Thoracic aorta (tissue), 2 donors: ENCODE measurements around the gene FMNL3. TPM values are rescaled to one million over a fixed set of nuclear protein-coding genes. Genes with fewer than 3 reads are reported as not detected.

Experiments used
- ATAC-seq: fragments of 150-250 bp; one replicate; pipeline ENCODE4 v1.8.0; 2017; ENCODE audit warnings: low read depth; ENCODE audit not compliant: insufficient number of reproducible peaks, low FRiP score
- DNase-seq: peaks from one replicate; pipeline ENCODE4 v3.0.0-alpha.2; 2020; ENCODE audit warnings: low spot score
- H3K27ac ChIP-seq, 2 donors: fragments of 200-600 bp; sonication (generic); 1 replicate in 1 of 2; 2 replicates in 1 of 2; pipeline ENCODE4 v1.5.1; 2016; ENCODE audit warnings: mild to moderate bottlenecking in 2 of 2, moderate library complexity in 2 of 2
- H3K27me3 ChIP-seq: fragments of 200-600 bp; sonication (generic); replicated peaks from 2 replicates; pipeline ENCODE4 v1.6.0; 2016; ENCODE audit warnings: mild to moderate bottlenecking; ENCODE audit not compliant: insufficient read depth
- H3K36me3 ChIP-seq: fragments of 200-600 bp; sonication (generic); one replicate; pipeline ENCODE4 v1.5.1; 2016
- H3K4me1 ChIP-seq, 2 donors: fragments of 200-600 bp; sonication (generic); 1 replicate in 1 of 2; 2 replicates in 1 of 2; pipeline versions ENCODE4 v1.5.1 to v1.6.0; 2016; ENCODE audit warnings: low read depth in 2 of 2, mild to moderate bottlenecking in 1 of 2; ENCODE audit not compliant: control insufficient read depth in 1 of 2
- H3K4me3 ChIP-seq: fragments of 200-600 bp; sonication (generic); 2 replicates; pipeline ENCODE4 v1.5.1; 2016; ENCODE audit warnings: mild to moderate bottlenecking
- H3K9me3 ChIP-seq: fragments of 200-600 bp; sonication (generic); 2 replicates; pipeline ENCODE4 v1.5.1; 2016
- total RNA-seq, 2 donors: library from RNA; depleted of rRNA; stranded (reverse); fragments of >200 nt; gene quantifications; one replicate each; pipeline versions ENCODE4 v1.1.0 to v1.2.3, GENCODE V29; 2016
- TF ChIP-seq, protein P1 (sequence below): fragments of 200-600 bp; sonication (generic); IDR thresholded peaks from one replicate; pipeline ENCODE4 v1.5.1; 2019; ENCODE audit warnings: antibody characterized with exemption

Gene FMNL3
- total RNA-seq, 2 donors from 2014 or later, result 26.7 to 37.4 TPM

DNA sequence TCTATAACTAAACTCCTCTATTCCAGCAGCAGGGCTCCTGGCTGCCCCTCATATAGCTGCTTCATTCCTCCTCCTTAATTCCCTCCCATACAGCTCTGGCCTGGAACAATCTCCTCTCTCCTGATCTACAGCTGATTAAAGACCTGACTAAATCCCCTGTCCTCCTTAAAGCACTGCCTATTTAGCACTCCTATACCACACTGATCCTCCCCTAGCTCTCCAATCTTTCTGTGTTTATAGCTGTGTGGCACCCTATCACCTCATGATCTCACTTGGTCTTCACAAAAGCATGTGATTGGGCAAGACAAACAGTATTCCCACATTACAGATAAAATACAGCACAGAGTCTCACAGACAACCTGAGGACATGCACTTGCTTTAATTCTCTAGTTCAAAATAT, 17.4 kb downstream of the FMNL3 start:
- TF ChIP-seq, protein P1, sequence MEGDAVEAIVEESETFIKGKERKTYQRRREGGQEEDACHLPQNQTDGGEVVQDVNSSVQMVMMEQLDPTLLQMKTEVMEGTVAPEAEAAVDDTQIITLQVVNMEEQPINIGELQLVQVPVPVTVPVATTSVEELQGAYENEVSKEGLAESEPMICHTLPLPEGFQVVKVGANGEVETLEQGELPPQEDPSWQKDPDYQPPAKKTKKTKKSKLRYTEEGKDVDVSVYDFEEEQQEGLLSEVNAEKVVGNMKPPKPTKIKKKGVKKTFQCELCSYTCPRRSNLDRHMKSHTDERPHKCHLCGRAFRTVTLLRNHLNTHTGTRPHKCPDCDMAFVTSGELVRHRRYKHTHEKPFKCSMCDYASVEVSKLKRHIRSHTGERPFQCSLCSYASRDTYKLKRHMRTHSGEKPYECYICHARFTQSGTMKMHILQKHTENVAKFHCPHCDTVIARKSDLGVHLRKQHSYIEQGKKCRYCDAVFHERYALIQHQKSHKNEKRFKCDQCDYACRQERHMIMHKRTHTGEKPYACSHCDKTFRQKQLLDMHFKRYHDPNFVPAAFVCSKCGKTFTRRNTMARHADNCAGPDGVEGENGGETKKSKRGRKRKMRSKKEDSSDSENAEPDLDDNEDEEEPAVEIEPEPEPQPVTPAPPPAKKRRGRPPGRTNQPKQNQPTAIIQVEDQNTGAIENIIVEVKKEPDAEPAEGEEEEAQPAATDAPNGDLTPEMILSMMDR, result no peak
- H3K27ac ChIP-seq, result no peak overlapping the region
- H3K4me3 ChIP-seq, result no peak overlapping the region
- H3K27me3 ChIP-seq, result no peaks in the 10 kb centered on the region
- no peaks in the 10 kb centered on the region for H3K36me3 ChIP-seq
- H3K4me1 ChIP-seq, result peaks cover 6 to 12% of the 10 kb centered on the region in 2 donors
- no peak for ATAC-seq
- no peak for DNase-seq
- no peaks in the 10 kb centered on the region for H3K9me3 ChIP-seq

DNA sequence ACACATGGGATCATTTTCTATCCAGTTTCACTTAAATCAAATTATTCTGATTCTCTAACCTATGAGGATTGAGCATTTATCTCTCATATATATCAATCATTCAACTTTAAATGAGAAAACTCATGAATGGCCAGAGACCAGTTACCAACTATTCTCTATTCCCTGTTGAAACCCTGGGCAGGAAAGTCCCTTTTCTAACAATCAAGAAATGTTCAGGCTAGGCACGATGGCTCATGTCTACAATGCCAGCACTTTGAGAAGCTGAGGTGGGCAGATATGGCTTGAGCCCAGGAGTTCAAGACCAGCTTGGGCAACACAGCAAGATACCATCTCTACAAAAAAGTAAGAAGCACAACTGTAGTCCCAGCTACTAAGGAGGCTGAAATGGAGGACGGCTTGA, 18.0 kb downstream of the FMNL3 start:
- Histone ChIP-seq H3K9me3 (no peaks in the 10 kb centered on the region), H3K36me3 (no peaks in the 10 kb centered on the region), H3K27me3 (no peaks in the 10 kb centered on the region), H3K27ac (no peak overlapping the region), H3K4me1 (peaks cover 2 to 15% of the 10 kb centered on the region in 2 donors), H3K4me3 (no peak overlapping the region)
- ATAC-seq (no peak), DNase-seq (no peak)
- TF ChIP-seq, protein P1, result no peak

DNA sequence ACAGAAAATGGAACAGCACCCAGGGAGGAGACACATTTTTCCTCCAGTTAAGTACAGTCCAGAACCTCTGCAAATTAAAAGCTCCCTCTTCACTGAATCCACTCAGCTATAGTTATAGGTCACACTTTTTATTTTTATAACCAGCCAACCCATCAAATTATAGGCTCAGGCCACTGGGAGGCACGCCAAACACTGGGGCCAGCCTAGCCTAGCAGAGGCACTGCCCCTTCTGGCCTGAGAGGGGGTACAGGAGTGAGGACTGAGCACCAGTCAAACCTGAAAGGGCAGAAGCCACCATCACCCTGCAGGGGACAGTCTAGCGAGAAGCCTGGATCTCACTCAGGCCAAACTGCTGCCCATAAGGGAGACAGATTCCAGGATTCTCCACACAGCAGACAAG, 19.3 kb downstream of the FMNL3 start:
- Histone ChIP-seq H3K4me1 (peaks cover 0 to 15% of the 10 kb centered on the region in 2 donors), H3K9me3 (no peaks in the 10 kb centered on the region), H3K36me3 (no peaks in the 10 kb centered on the region), H3K27ac (no peak overlapping the region), H3K4me3 (no peak overlapping the region), H3K27me3 (no peaks in the 10 kb centered on the region)
- no peak for ATAC-seq
- TF ChIP-seq, protein P1, result no peak
- DNase-seq, result no peak

DNA sequence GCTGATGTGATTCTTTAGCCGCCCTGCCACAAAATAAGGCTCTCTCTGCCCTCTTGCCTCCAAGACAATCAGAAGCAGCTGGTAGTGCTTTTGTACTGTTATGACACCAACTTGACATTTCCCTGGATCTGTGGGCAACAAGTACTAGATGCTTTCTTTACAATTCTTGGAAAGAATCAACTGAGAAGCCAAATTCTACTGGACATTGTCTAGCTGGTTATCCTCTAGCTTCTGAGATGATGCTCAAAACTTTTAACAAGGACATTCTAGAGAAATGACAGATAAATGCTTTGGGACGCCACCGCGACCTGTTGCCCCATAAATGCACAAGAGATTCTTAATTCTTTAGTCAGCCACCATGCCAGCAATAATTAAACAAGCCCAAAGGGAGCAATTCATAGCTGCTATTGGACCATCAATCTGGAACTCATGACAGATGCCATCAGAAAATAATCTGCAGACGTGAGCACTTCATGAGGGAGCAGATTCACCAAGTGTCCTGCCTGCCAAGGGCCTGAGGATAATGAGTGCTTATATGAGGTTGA, 22.8 kb downstream of the FMNL3 start:
- DNase-seq (no peak), ATAC-seq (no peak)
- TF ChIP-seq, protein P1, result no peak
- no peak overlapping the region for H3K27ac ChIP-seq
- H3K36me3 ChIP-seq, result no peaks in the 10 kb centered on the region
- no peak overlapping the region for H3K4me3 ChIP-seq
- H3K4me1 ChIP-seq, result peaks cover 0 to 14% of the 10 kb centered on the region in 2 donors
- no peaks in the 10 kb centered on the region for H3K9me3 ChIP-seq
- H3K27me3 ChIP-seq, result no peaks in the 10 kb centered on the region

DNA sequence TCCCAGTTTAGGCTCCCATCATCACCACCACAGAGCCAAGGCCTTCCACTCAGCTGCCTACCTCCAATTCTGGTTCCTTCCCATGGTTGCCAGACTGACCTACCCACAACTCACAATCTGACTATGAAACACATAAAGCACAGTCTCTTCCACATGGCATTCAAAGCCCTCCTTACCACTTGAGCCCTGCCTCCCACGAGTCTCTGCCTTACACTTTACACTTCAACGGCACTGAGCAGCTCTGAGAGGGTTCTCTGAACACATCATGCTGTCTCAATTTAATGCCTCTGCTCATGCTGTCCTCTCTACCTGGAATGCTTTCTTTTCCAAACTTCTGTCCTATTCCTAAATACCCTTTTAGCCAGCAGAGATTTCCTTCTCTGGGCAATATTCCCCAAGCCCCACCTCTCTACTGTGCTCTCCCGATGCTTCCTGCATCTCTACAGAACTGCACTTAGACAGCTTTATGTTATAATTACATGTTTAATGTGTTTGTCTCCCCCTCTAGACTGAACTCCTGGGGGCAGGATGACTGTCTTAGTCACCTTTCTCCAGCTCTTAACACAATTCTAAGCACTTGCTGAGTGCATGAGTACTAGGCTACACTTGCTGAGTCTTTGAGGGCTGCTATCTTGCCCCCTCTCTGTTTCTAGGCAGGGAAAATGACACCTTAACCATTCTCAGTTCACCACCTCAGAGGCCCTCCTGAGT, 23.5 kb downstream of the FMNL3 start:
- no peak overlapping the region for H3K4me3 ChIP-seq
- DNase-seq (no peak), ATAC-seq (no peak)
- TF ChIP-seq, protein P1, result no peak
- H3K27me3 ChIP-seq, result no peaks in the 10 kb centered on the region
- H3K4me1 ChIP-seq, result peaks cover 0 to 8% of the 10 kb centered on the region in 2 donors
- no peaks in the 10 kb centered on the region for H3K9me3 ChIP-seq
- H3K36me3 ChIP-seq, result no peaks in the 10 kb centered on the region
- no peak overlapping the region for H3K27ac ChIP-seq
